Spleen (tissue), 11 donors: ENCODE results near the gene SDK1. TPM values are rescaled to one million over a fixed set of nuclear protein-coding genes. Genes with fewer than 3 reads are reported as not detected.

Experiments
- DNase-seq: peaks from one replicate; pipeline ENCODE4 v3.0.0-alpha.2; 2020
- H3K27ac ChIP-seq, 8 donors: fragments of 200-600 bp; sonication (generic) in 7 of 8; 1 replicate in 4 of 8; 2 replicates in 4 of 8; pipeline versions ENCODE4 v1.5.0 to v1.8.0; 2016 to 2021; ENCODE audit warnings: inconsistent platforms in 4 of 8, mild to moderate bottlenecking in 4 of 8, moderate library complexity in 1 of 8
- H3K27me3 ChIP-seq, 7 donors: fragments of 200-600 bp; sonication (generic) in 6 of 7; replicated peaks in 1 of 7; 1 replicate in 4 of 7; 2 replicates in 3 of 7; pipeline versions ENCODE4 v1.5.0 to v1.8.0; 2016 to 2021; ENCODE audit warnings: inconsistent platforms in 3 of 7, mild to moderate bottlenecking in 1 of 7
- H3K36me3 ChIP-seq, 6 donors: fragments of 200-600 bp; sonication (generic) in 5 of 6; 1 replicate in 4 of 6; 2 replicates in 2 of 6; pipeline versions ENCODE4 v1.5.0 to v1.8.0; 2016 to 2021; ENCODE audit warnings: inconsistent platforms in 2 of 6
- H3K4me1 ChIP-seq, 6 donors: fragments of 200-600 bp; sonication (generic) in 5 of 6; 1 replicate in 3 of 6; 2 replicates in 3 of 6; pipeline versions ENCODE4 v1.5.0 to v1.8.0; 2016 to 2021; ENCODE audit warnings: inconsistent platforms in 3 of 6
- H3K4me3 ChIP-seq, 8 donors: fragments of 200-600 bp; sonication (generic) in 7 of 8; 1 replicate in 4 of 8; 2 replicates in 4 of 8; pipeline versions ENCODE4 v1.5.0 to v1.8.0; 2016 to 2021; ENCODE audit warnings: inconsistent platforms in 4 of 8, mild to moderate bottlenecking in 4 of 8, moderate library complexity in 2 of 8
- H3K9me3 ChIP-seq, 8 donors: fragments of 200-600 bp; sonication (generic) in 7 of 8; 1 replicate in 4 of 8; 2 replicates in 4 of 8; pipeline versions ENCODE4 v1.5.0 to v1.8.0; 2016 to 2021; ENCODE audit warnings: inconsistent platforms in 4 of 8
- CTCF ChIP-seq, 11 experiments: fragments of 200-600 bp in 7 of 11; fragments of 450-650 bp in 4 of 11; sonication (generic) in 4 of 11; IDR thresholded peaks in 8 of 11; conservative IDR thresholded peaks in 3 of 11; 1 replicate in 7 of 11; 2 replicates in 4 of 11; pipeline versions ENCODE4 v1.4.0 to v1.8.0; 2016 to 2021; ENCODE audit warnings: antibody characterized with exemption in 11 of 11, inconsistent platforms in 4 of 11, mild to moderate bottlenecking in 1 of 11
- POLR2A ChIP-seq, 3 donors: fragments of 450-650 bp; IDR thresholded peaks; one replicate each; pipeline ENCODE4 v1.5.1; 2017; ENCODE audit warnings: antibody characterized with exemption in 3 of 3, mild to moderate bottlenecking in 1 of 3
- POLR2AphosphoS5 ChIP-seq, 3 donors: sonication (generic); formaldehyde crosslinking; IDR thresholded peaks; one replicate each; pipeline ENCODE4 v1.5.1; 2017; ENCODE audit warnings: antibody characterized with exemption in 3 of 3
- WGBS, 5 donors: extraction: QIAGEN DNeasy Blood & Tissue Kit in 3 of 5; methylation state at CpG; one replicate each; pipeline versions ENCODE4 v1.1.5 to v1.1.7; 2013 to 2018; 5-methylcytosine and 5-hydroxymethylcytosine counted together
- intact Hi-C: fragments of 100-400 bp; cut with DNase I; formaldehyde crosslinking; loops from one replicate; pipeline ENCODE4 v1.15.0; 2023; ENCODE audit warnings: low total_unique reads
- polyA plus RNA-seq, 3 donors: library from polyadenylated mRNA; stranded (reverse); fragments of 200-250 nt; gene quantifications; one replicate each; pipeline ENCODE4 v1.2.1, GENCODE V29; 2013
- total RNA-seq, 7 donors: library from RNA; depleted of rRNA in 3 of 7; stranded (reverse); fragments of >200 nt in 3 of 7; fragmentation: NEBNext Ultra II Directional in 4 of 7; extraction: Animal tissue kit (Norgen Biotek cat#: 25700) in 4 of 7; gene quantifications; one replicate each; pipeline versions ENCODE4 v1.1.0 to v1.2.1, GENCODE V29; 2016 to 2021
- donor health status: healthy with polysubstance abuse.
- donor health status: DM: no; HTN: no; CAD: no; lungs with moderate emphysema.
- donor health status: DM: no; HTN: no; CAD: no.
- donor health status: Bipolar disorder and iron deficiency.
- donor health status: healthy.
- donor health status: DM: no; HTN: no; CAD: no.
- donor health status: DM: yes; HTN: yes; CAD: no.

The SDK1 gene
- total and polyA plus RNA-seq, 10 donors = 3.2 to 54.1 (median 35.1) TPM

GRCh38 chr7:4185721-4186512 lies 884.9 kb downstream of the SDK1 start:
- no peak overlapping the region for H3K4me3 ChIP-seq
- H3K4me1 ChIP-seq = peaks cover 0 to 25% (median 9%) of the 10 kb centered on the region in 6 donors
- WGBS, 5 donors = 57 to 66% (median 59%) methylated on average over 14 to 15 of the region's 15 CpGs
- H3K36me3 ChIP-seq = peaks cover 0 to 7% (median 0%) of the 10 kb centered on the region in 6 donors
- H3K9me3 ChIP-seq = no peaks in the 10 kb centered on the region
- DNase-seq = no peak
- H3K27me3 ChIP-seq = no peaks in the 10 kb centered on the region
- TF ChIP-seq POLR2A (IDR thresholded peaks at IDR 0.05) (no peak), POLR2AphosphoS5 (IDR thresholded peaks at IDR 0.05) (no peak), CTCF (IDR thresholded peaks at IDR 0.05 in 8 of 11, conservative IDR thresholded peaks at IDR 0.05 in 3 of 11) (no peak)
- peak overlapping the region in 6 of 8 donors; percentile 32 to 73 (median 58) for H3K27ac ChIP-seq
- intact Hi-C loops = no loop called here

GRCh38 chr7:4186513-4186780 lies 885.4 kb downstream of the SDK1 start:
- Histone ChIP-seq H3K27ac (peak overlapping the region in 5 of 8 donors; percentile 41 to 73 (median 57)), H3K36me3 (peaks cover 0 to 1% (median 0%) of the 10 kb centered on the region in 6 donors), H3K4me3 (no peak overlapping the region), H3K9me3 (no peaks in the 10 kb centered on the region), H3K27me3 (no peaks in the 10 kb centered on the region), H3K4me1 (peaks cover 0 to 25% (median 9%) of the 10 kb centered on the region in 6 donors)
- TF ChIP-seq POLR2AphosphoS5 (IDR thresholded peaks at IDR 0.05) = no peak
- no peak for TF ChIP-seq POLR2A (IDR thresholded peaks at IDR 0.05)
- TF ChIP-seq CTCF (IDR thresholded peaks at IDR 0.05 in 8 of 11, conservative IDR thresholded peaks at IDR 0.05 in 3 of 11) = no peak
- 80 to 97% (median 92%) methylated on average over 3 to 9 of the region's 9 CpGs for WGBS, 5 donors
- no peak for DNase-seq
- intact Hi-C loops = no loop called here

GRCh38 chr7:4188651-4189050 lies 887.6 kb downstream of the SDK1 start:
- TF ChIP-seq POLR2AphosphoS5 (IDR thresholded peaks at IDR 0.05) (no peak), CTCF (IDR thresholded peaks at IDR 0.05 in 8 of 11, conservative IDR thresholded peaks at IDR 0.05 in 3 of 11) (no peak), POLR2A (IDR thresholded peaks at IDR 0.05) (no peak)
- 78 to 87% (median 85%) methylated on average over 3 of the region's 3 CpGs for WGBS, 5 donors

GRCh38 chr7:4189131-4189570 lies 888.1 kb downstream of the SDK1 start:
- DNase-seq = no peak
- Histone ChIP-seq H3K27me3 (no peaks in the 10 kb centered on the region), H3K4me1 (peaks cover 0 to 25% (median 9%) of the 10 kb centered on the region in 6 donors), H3K4me3 (no peak overlapping the region), H3K27ac (no peak overlapping the region), H3K36me3 (no peaks in the 10 kb centered on the region), H3K9me3 (no peaks in the 10 kb centered on the region)
- intact Hi-C loops = no loop called here
- 68 to 84% (median 75%) methylated on average over 10 to 14 of the region's 14 CpGs for WGBS, 5 donors
- TF ChIP-seq POLR2AphosphoS5 (IDR thresholded peaks at IDR 0.05) (peak in 1 of 3 donors; percentile 17), POLR2A (IDR thresholded peaks at IDR 0.05) (no peak)

More at GRCh38 chr7:4188651-4189050, 887.6 kb downstream of the SDK1 start:
- DNase-seq = no peak
- Histone ChIP-seq H3K4me1 (peaks cover 0 to 25% (median 9%) of the 10 kb centered on the region in 6 donors), H3K27ac (no peak overlapping the region), H3K36me3 (no peaks in the 10 kb centered on the region), H3K4me3 (no peak overlapping the region), H3K9me3 (no peaks in the 10 kb centered on the region), H3K27me3 (no peaks in the 10 kb centered on the region)
- intact Hi-C loops = no loop called here
